Sciatic nerve (tissue), 2 donors: ENCODE results near the gene AXIN1. TPM values are rescaled to one million over a fixed set of nuclear protein-coding genes. Genes with fewer than 3 reads are reported as not detected.
"Not testable (repeated sequence)": the region's sequence is repeated elsewhere in the genome, so short reads cannot be mapped to it uniquely, and the experiment has no call there.

Experiments used
- ATAC-seq: fragments of 200-7000 bp; cut with Tn5 transposase; one replicate; pipeline ENCODE4 v1.9.1; 2020; ENCODE audit warnings: mild to moderate bottlenecking, moderate library complexity
- DNase-seq: peaks from one replicate; pipeline ENCODE4 v3.0.0-alpha.2; 2020; ENCODE audit warnings: low spot score
- intact Hi-C: fragments of 100-400 bp; cut with DNase I; formaldehyde crosslinking; loops from one replicate; pipeline ENCODE4 v1.14.2; 2022
- total RNA-seq: library from RNA; stranded (reverse); fragmentation: NEBNext Ultra II Directional; extraction: Animal tissue kit (Norgen Biotek cat#: 25700); gene quantifications from one replicate; pipeline ENCODE4 v1.2.1, GENCODE V29; 2021
- donor health status: DM: no; HTN: no; CAD: no.
- donor health status: DM: no; HTN: no; CAD: no.

AXIN1 gene
- total RNA-seq, 1 donor from 2014 or later, result 20.1 TPM

GRCh38 chr16:264440-264951 is 88.0 kb downstream of the AXIN1 start:
- no peak for ATAC-seq
- intact Hi-C loops, result no loop called here
- DNase-seq, result no peak

- DNase-seq, result no peak
- ATAC-seq, result no peak
- intact Hi-C loops, result no loop called here
These were observed 88.6 kb downstream of the AXIN1 start for GRCh38 chr16:263944-264343.

GRCh38 chr16:263182-263774 is 89.2 kb downstream of the AXIN1 start:
- no peak for DNase-seq
- no peak for ATAC-seq
- intact Hi-C loops, result no loop called here

GRCh38 chr16:262121-262745 is 90.3 kb downstream of the AXIN1 start:
- intact Hi-C loops, result no loop called here
- DNase-seq (no peak), ATAC-seq (no peak)

GRCh38 chr16:261031-261691 is 91.4 kb downstream of the AXIN1 start:
- no peak for DNase-seq
- no peak for ATAC-seq
- intact Hi-C loops, result no loop called here

GRCh38 chr16:260326-260725 is 92.2 kb downstream of the AXIN1 start:
- intact Hi-C loops, result no loop called here
- DNase-seq (no peak), ATAC-seq (no peak)

GRCh38 chr16:259814-260253 is 92.7 kb downstream of the AXIN1 start:
- intact Hi-C loops, result no loop called here
- DNase-seq (no peak), ATAC-seq (no peak)

- DNase-seq (no peak), ATAC-seq (no peak)
- intact Hi-C loops, result no loop called here
These were observed 93.3 kb downstream of the AXIN1 start for GRCh38 chr16:259226-259625.

- ATAC-seq, DNase-seq, intact Hi-C loops: not testable (repeated sequence)
These were observed 94.4 kb downstream of the AXIN1 start for GRCh38 chr16:258091-258490.

- no peak for DNase-seq
- intact Hi-C loops, result no loop called here
- ATAC-seq, result no peak
These were observed 97.3 kb downstream of the AXIN1 start for GRCh38 chr16:255183-255582.

- no peak for ATAC-seq
These were observed 98.1 kb downstream of the AXIN1 start for GRCh38 chr16:254461-254860.

GRCh38 chr16:253833-254232 is 98.7 kb downstream of the AXIN1 start:
- ATAC-seq, result no peak
- intact Hi-C loops, result no loop called here

More at GRCh38 chr16:254461-254860, 98.1 kb downstream of the AXIN1 start:
- intact Hi-C loops, result no loop called here
- DNase-seq, result no peak

GRCh38 chr16:252366-253337 is 99.9 kb downstream of the AXIN1 start:
- DNase-seq (no peak), ATAC-seq (no peak)
- intact Hi-C loops, result no loop called here

More at GRCh38 chr16:253833-254232, 98.7 kb downstream of the AXIN1 start:
- no peak for DNase-seq

GRCh38 chr16:249431-249830 is 103.1 kb downstream of the AXIN1 start:
- ATAC-seq (no peak), DNase-seq (no peak)
- intact Hi-C loops, result no loop called here

- ATAC-seq (no peak), DNase-seq (no peak)
- intact Hi-C loops, result no loop called here
These were observed 105.5 kb downstream of the AXIN1 start for GRCh38 chr16:247027-247426.

GRCh38 chr16:245105-245504 is 107.4 kb downstream of the AXIN1 start:
- no peak for DNase-seq
- intact Hi-C loops, result no loop called here
- no peak for ATAC-seq

GRCh38 chr16:243348-243747 is 109.2 kb downstream of the AXIN1 start:
- DNase-seq (no peak), ATAC-seq (no peak)
- intact Hi-C loops, result no loop called here

- intact Hi-C loops, result no loop called here
- DNase-seq (no peak), ATAC-seq (no peak)
These were observed 110.2 kb downstream of the AXIN1 start for GRCh38 chr16:242281-242680.

GRCh38 chr16:240559-240958 is 112.0 kb downstream of the AXIN1 start:
- DNase-seq (no peak), ATAC-seq (no peak)
- intact Hi-C loops, result no loop called here
